Measurements from ENCODE around the gene CGB2. TPM values are rescaled to one million over a fixed set of nuclear protein-coding genes. Genes with fewer than 3 reads are reported as not detected.
"Not testable (repeated sequence)": the region's sequence is repeated elsewhere in the genome, so short reads cannot be mapped to it uniquely, and the experiment has no call there.

Gene CGB2
- total RNA-seq, 1 donor from 2014 or later = not detected

- ChIA-PET CTCF (interaction anchor here (2.1 kb wide), 1 partner anchor 286 kb away, joined by 7 read pairs; no protein-coding TSS in a partner anchor), POLR2A (interaction anchor here (0.7 to 0.9 kb wide), 2 partner anchors 59 to 81 kb away, joined by 3 to 4 read pairs; partner anchors contain the start of gene GYS1)
- Mint-ChIP-seq H3K9me3 (no peaks in the 10 kb centered on the region), H3K27me3 (peaks cover 50% of the 10 kb centered on the region), H3K4me3 (peak overlapping the region; percentile 2), H3K27ac (no peak overlapping the region), H3K36me3 (ENCODE audit: low read depth) (no peaks in the 10 kb centered on the region), H3K4me1 (peaks cover 19% of the 10 kb centered on the region)
- ATAC-seq (ENCODE audit: low read depth) (no peak), DNase-seq (no peak)
- intact Hi-C loops (cut with micrococcal nuclease) = loop anchor here (2.0 kb wide), 1 partner anchor 75 kb away; no protein-coding TSS in a partner anchor
- no peak for TF ChIP-seq CTCF (IDR thresholded peaks at IDR 0.05)
These were observed 42.1 kb downstream of the CGB2 start for GRCh38 chr19:49073514-49074378.

- H3K9me3 Mint-ChIP-seq; H3K4me3 Mint-ChIP-seq; DNase-seq; H3K36me3 Mint-ChIP-seq (ENCODE audit: low read depth); H3K27ac Mint-ChIP-seq; ATAC-seq (ENCODE audit: low read depth); POLR2A ChIA-PET: not testable (repeated sequence)
- intact Hi-C loops (cut with micrococcal nuclease) = loop anchor here (1.0 to 2.0 kb wide), 2 partner anchors 71 to 76 kb away; no protein-coding TSS in a partner anchor
- peaks cover 40% of the 10 kb centered on the region for H3K27me3 Mint-ChIP-seq
- CTCF ChIA-PET = interaction anchor here (0.6 kb wide), 1 partner anchor 154 kb away, joined by 3 read pairs; no protein-coding TSS in a partner anchor
- H3K4me1 Mint-ChIP-seq = peaks cover 19% of the 10 kb centered on the region
These were observed 43.2 kb downstream of the CGB2 start for GRCh38 chr19:49074869-49075268.

- no peak for ATAC-seq (ENCODE audit: low read depth)
- Mint-ChIP-seq H3K4me1 (peaks cover 11% of the 10 kb centered on the region), H3K27ac (no peak overlapping the region), H3K4me3 (no peak overlapping the region), H3K9me3 (no peaks in the 10 kb centered on the region), H3K36me3 (ENCODE audit: low read depth) (peaks cover 3% of the 10 kb centered on the region), H3K27me3 (peaks cover 15% of the 10 kb centered on the region)
- no peak for TF ChIP-seq CTCF (IDR thresholded peaks at IDR 0.05)
- intact Hi-C loops (cut with micrococcal nuclease) = loop anchor here (10.0 kb wide), 1 partner anchor 296 kb away; no protein-coding TSS in a partner anchor
- ChIA-PET POLR2A (no interaction called here), CTCF (interaction anchor here (0.9 kb wide), 1 partner anchor 17 kb away, joined by 3 read pairs; no protein-coding TSS in a partner anchor)
- DNase-seq = no peak
These were observed 48.7 kb downstream of the CGB2 start for GRCh38 chr19:49080392-49080791.

- no peak overlapping the region for H3K4me3 Mint-ChIP-seq
- H3K27ac Mint-ChIP-seq = no peak overlapping the region
- DNase-seq (no peak), ATAC-seq (ENCODE audit: low read depth) (no peak)
- no peaks in the 10 kb centered on the region for H3K9me3 Mint-ChIP-seq
- TF ChIP-seq CTCF (IDR thresholded peaks at IDR 0.05) = no peak
- POLR2A ChIA-PET = no interaction called here
- CTCF ChIA-PET = interaction anchor here (0.9 kb wide), 1 partner anchor 17 kb away, joined by 3 read pairs; no protein-coding TSS in a partner anchor
- H3K36me3 Mint-ChIP-seq (ENCODE audit: low read depth) = peaks cover 10% of the 10 kb centered on the region
- peaks cover 13% of the 10 kb centered on the region for H3K4me1 Mint-ChIP-seq
- peaks cover 8% of the 10 kb centered on the region for H3K27me3 Mint-ChIP-seq
- intact Hi-C loops (cut with micrococcal nuclease) = loop anchor here (10.0 kb wide), 1 partner anchor 296 kb away; no protein-coding TSS in a partner anchor
These were observed 49.6 kb downstream of the CGB2 start for GRCh38 chr19:49081273-49081672.

Other genes starting within 250 kb of the CGB2 start
- gene BCAT2, start 220.9 kb upstream of the CGB2 start, total RNA-seq = 44.0 and 47.8 TPM in 2 replicates
- gene HSD17B14, start 195.4 kb upstream of the CGB2 start, total RNA-seq = 2.6 and 2.8 TPM in 2 replicates
- 5.7 and 6.4 TPM in 2 replicates for gene PLEKHA4, start 163.3 kb upstream of the CGB2 start, total RNA-seq
- 115 and 123 TPM in 2 replicates for gene PPP1R15A, start 159.5 kb upstream of the CGB2 start, total RNA-seq
- not detected in 2 replicates for gene TULP2, start 133.1 kb upstream of the CGB2 start, total RNA-seq
- gene NUCB1, start 131.6 kb upstream of the CGB2 start, total RNA-seq = 116 and 126 TPM in 2 replicates
- gene DHDH, start 98.2 kb upstream of the CGB2 start, total RNA-seq = not detected in 2 replicates
- gene BAX, start 77.0 kb upstream of the CGB2 start, total RNA-seq = 111 and 129 TPM in 2 replicates
- gene FTL, start 66.6 kb upstream of the CGB2 start, total RNA-seq = 888 and 935 TPM in 2 replicates
- 50.7 and 52.7 TPM in 2 replicates for gene GYS1, start 38.6 kb upstream of the CGB2 start, total RNA-seq
- 75.6 and 79.4 TPM in 2 replicates for gene RUVBL2, start 38.0 kb upstream of the CGB2 start, total RNA-seq
- gene LHB, start 14.8 kb upstream of the CGB2 start, total RNA-seq = not detected in 2 replicates
- gene CGB3, start 7.6 kb upstream of the CGB2 start, total RNA-seq = not detected in 2 replicates
- gene CGB1, start 5.0 kb downstream of the CGB2 start, total RNA-seq = not detected in 2 replicates
- gene CGB5, start 12.0 kb downstream of the CGB2 start, total RNA-seq = not detected in 2 replicates
- not detected in 2 replicates for gene CGB8, start 17.2 kb downstream of the CGB2 start, total RNA-seq
- gene CGB7, start 25.9 kb downstream of the CGB2 start, total RNA-seq = not detected in 2 replicates
- not detected in 2 replicates for gene NTF4, start 32.9 kb downstream of the CGB2 start, total RNA-seq
- not detected in 2 replicates for gene KCNA7, start 40.8 kb downstream of the CGB2 start, total RNA-seq
- 268 and 298 TPM in 2 replicates for gene SNRNP70, start 53.6 kb downstream of the CGB2 start, total RNA-seq
- 3.6 and 4.4 TPM in 2 replicates for gene LIN7B, start 82.5 kb downstream of the CGB2 start, total RNA-seq
- 0.98 and 1.0 TPM in 2 replicates for gene C19orf73, start 87.3 kb downstream of the CGB2 start, total RNA-seq
- gene PPFIA3, start 87.7 kb downstream of the CGB2 start, total RNA-seq = 1.2 and 3.6 TPM in 2 replicates
- gene HRC, start 123.5 kb downstream of the CGB2 start, total RNA-seq = not detected in 2 replicates
- gene TRPM4, start 125.9 kb downstream of the CGB2 start, total RNA-seq = not detected in 2 replicates